AG20443 (cell line): ENCODE data around the gene KCNH1.

Experiments
- DNase-seq: peaks from one replicate; pipeline ENCODE4 v3.0.0; 2012; ENCODE audit warnings: low spot score, mixed read lengths

The KCNH1 gene

DNA sequence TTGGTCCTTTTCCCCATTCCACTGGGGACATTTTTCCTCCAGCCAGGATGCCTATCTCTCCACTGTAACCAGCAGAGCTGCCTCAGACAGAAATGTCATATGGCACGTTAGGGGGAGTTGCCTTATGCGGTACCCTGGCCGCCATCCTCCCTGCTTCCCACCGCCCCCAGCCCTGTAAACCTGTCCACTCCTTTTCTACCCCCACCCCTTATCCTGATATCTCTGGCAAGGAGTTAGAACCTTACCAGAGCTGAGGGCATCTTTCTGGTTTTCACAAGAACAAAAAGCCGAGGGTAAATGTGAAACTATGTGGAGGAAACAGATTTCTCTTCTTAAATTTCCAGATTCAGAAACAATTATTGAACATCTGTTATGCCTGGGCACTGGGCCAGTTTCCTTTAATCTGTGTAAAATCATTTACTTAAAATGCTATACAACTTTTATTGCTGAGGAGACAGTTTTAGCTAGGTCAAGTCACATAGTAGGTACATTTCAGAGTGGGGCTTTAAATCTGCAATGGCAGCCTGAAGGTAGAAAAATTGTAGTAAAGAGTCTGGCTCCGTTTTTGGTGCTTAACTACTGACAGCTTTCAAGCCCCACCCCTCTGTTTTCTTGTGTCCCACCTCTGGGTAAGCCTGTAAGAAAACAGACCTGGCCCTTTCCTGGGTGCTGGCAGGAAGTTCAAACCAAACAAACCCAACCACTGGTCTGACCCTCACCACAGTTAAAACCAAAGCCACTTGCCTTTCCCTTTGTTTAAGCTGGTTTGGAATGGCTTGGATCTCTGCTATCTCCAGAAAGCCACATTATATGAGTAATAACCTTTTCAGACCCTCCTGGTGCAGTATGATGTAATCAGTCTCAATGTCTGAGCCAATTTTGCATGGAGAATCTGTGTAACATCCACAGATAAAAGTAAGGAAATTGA, 486.3 kb downstream of the KCNH1 start:
- peak; percentile 33 for DNase-seq

DNA sequence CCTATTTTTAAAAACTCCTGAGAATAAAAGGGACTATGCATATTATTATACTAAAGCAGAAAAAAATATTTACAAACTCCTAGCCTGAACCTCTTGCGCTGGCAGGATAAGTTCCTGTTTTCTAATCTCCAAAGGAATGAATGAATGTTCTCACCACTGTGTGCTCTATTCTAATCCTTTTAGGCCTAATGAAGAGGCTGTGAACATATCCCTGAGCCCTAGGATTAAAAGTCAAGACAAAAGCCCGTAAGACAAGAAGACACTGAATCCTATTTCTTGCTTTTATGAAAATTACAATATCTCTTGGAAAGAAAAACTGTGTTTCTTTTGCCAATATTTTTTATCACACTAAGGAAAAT, 487.7 kb downstream of the KCNH1 start:
- no peak for DNase-seq

DNA sequence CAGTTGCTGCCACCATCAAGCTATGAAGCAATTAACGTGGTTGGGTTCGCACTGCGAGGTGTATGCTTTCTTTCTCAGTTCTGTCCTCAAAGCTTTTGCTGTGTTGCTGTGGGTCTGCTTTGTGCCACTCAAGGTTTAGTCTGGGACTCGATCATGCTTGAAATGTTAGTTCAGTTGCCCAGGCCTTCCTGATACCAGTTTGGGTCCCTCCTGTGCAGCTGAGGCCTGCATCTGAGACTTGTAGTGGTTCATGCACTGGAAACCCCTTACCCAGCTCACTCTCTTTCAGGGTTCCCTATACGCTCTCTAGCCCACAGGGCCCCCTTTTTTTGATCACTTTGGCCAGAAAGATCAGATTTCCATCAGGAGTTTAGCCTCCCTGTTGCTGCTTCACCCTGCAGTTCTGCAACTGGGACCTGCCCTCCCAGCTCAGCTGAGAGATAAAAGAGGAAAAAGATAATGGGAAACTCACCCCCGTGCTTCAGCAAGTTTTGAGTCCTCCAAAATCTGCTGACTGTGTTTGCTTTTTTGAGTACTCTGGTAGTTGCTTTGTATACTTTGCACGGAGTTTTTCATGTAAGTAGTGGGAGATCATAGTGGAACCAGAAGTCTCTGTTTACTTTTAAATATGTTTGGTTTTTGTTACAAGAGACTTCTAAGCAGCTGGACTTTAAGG, 488.2 kb downstream of the KCNH1 start:
- DNase-seq: no peak

GRCh38 chr1:210641582-210641981, 492.4 kb downstream of the KCNH1 start:
- no peak for DNase-seq

- no peak for DNase-seq
Measured at GRCh38 chr1:210635108-210635507, 498.8 kb downstream of the KCNH1 start.

GRCh38 chr1:210633636-210634035, 500.3 kb downstream of the KCNH1 start:
- DNase-seq: no peak

DNA sequence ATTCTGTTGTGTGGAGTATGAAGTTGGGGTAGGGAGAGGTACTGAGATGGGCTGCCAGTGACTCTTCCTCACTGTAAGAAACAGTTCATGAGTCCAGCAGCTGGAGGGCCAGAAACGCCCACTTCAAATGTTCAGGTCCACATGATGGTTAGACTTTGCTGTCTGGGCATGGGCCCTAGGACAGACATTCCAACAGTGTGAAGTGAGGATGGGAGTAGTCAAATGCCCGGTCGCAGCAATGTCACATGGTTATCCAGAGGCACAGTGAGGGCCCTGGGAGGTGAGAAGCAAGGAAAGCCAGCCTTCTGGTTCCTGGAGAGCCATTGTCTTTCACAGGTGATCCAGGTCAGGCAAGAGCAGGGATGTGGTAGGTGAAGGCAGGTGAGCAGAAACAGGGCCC, 500.8 kb downstream of the KCNH1 start:
- no peak for DNase-seq

DNA sequence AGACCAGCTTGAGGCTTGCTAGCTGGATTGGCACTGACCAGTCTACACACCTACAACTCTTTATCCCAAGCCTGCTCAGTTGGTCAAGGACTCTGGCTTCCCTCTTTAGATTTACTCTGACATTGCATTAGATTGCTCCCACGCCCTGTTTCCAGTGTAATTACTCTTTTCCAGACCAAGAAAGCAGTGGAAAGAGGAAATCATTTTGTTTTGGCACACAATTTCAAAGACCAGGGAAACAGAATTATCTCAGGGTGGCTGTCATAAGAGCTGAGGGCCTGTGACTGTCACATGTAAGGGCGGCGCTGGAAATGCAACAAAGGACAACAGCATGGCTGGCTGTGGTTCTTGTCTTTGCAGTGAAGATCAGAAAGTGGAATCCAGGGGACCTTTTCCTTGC, 502.5 kb downstream of the KCNH1 start:
- DNase-seq: no peak

GRCh38 chr1:210629276-210629675, 504.7 kb downstream of the KCNH1 start:
- no peak for DNase-seq

DNA sequence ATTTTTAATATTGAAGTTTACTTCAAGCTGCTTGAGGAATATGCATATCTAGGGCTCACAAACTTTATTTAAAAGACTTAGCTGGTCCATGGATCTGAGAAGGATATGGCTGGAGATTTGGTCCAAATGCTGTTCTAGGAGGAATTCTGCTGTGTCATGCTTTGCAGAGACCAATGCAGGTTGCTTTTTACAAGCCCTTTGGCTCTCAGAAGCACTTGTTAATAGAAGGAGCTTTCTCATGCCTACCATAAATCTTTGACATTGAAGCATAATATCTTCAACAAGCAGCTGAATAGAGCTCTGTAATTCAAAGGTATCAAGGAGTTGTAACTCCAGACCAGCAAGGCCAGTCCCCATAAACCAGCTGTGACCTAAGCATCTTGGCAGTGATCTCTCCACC, 506.2 kb downstream of the KCNH1 start:
- DNase-seq: no peak
